ENCODE results near the gene RNF39.

The RNF39 gene

GRCh38 chr6:30093951-30094661, 18.5 kb upstream of the RNF39 start:
- no peak for DNase-seq

GRCh38 chr6:30092852-30093543, 17.4 kb upstream of the RNF39 start:
- no peak for DNase-seq

GRCh38 chr6:30091577-30092381, 16.2 kb upstream of the RNF39 start:
- peak; percentile 66 for DNase-seq

GRCh38 chr6:30087876-30088275, 12.3 kb upstream of the RNF39 start:
- no peak for DNase-seq

DNA sequence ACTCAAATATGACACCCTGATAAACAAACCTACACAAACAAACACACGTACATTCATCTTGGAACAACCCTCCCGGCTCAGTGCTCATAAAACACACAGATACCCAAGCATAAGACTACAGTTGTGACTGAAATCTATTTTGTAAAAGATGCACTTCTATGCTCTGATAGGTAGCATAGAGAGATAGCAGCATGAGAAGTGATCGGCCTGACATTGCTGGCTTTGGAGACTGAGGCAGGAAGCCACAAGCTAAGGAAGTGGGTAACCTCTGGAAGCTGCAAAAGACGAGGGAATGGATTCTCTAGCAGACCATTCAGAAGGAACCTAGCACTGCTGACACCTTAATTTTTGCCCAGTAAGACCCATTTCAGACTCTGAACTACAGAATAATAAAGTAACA, 1.6 kb upstream of the RNF39 start:
- DNase-seq, result no peak

GRCh38 chr6:30075790-30076732, 492 bp upstream of the RNF39 start:
- DNase-seq, result no peak

DNA sequence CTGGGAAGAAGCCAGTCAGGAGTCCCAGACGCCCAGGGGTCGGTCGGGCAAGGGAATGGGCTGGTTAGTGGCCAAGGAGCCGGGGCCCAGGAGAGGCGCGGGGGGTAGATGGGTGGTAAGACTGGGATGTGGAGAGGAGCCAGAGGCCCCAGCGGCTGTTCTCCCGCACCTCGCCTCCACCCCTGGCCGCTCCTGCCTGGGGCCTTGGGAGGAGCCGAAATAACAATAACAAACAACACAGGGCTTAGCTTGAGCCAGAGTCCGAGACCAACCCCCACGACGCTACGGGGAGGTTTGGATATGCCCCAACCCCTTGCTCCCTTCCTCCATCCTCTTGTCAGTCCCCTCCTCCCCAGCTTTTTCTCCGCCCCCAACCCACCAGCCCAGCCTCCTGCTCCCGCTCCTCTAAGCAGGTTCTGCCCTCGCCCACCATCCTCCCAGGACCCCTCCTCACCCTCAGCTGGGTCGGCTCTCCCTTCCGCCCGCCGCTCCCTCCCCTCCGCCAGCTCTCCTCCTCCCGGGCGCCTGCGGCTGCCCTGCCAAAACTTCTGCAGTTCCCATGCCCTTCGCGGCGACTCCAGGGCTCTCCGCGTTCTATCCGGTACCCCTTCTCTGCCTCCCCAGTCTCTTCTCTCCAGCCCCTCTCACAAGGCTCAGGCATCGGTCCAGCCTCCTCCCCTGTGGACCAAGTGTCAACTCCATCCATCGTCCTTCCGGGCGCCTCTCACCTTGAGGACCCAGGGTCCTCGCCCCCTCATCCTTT, 1.1 kb downstream of the RNF39 start:
- no peak for DNase-seq

DNA sequence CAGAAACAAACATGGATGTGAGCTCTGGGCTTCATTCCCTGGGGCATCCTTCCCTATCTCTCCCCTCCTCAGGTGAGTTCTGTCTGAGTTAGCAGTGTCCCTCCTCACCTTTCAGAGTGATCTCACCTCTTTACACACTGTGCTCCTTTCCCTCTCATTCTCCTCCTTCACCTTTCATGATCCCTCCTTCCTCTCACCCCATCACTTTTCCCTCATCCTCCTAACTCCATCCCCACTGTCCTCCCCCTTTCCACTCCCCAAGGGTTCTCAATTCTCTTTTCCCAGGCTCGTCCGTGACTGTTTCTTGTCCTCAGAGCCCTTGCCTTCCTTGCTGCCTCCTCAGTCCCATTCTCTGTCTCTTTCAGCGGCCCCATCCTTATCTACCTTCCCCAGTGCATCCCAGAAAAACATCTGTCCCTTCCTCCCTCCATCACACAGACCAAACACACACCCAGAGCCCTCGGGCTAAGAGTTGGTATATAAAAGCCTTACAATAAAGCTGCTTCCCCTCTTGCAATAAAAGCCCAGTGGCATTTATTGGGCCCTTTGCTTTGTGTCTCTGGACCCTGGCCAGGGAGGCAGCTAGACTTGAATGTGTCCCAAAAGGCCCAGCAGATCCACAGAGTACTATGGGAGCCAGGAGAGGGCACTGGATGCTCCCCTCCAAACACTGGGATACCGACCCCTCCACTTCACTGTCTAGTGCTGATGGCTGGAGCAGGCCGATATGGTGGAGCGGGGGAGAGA, 1.9 kb downstream of the RNF39 start:
- DNase-seq, result no peak

DNA sequence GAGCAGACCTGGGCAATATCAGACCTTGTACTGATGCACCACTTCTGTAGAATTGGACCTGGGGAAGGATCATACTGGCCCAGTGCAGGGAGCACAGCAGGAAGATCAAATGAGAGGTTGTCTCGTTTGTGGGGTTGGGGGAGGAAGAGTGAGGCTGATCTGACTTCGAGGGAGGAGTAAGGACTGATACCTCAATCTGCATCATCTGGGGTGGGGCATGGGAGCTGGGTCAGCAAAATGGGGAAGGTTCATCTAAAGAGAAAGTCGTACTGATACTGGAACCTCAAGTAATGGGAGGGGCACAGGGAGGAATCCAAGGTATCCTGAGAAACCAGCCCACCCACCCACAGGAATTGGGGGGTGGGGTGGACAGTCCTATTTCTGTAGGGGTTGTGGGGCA, 3.7 kb downstream of the RNF39 start:
- no peak for DNase-seq

- peak; percentile 42 for DNase-seq
Measured at GRCh38 chr6:30071081-30071818, 4.3 kb downstream of the RNF39 start.

- DNase-seq, result no peak
Measured at GRCh38 chr6:30067460-30068139, 8.0 kb downstream of the RNF39 start.

GRCh38 chr6:30066577-30067459, 8.8 kb downstream of the RNF39 start, which contains the start of gene PPP1R11:
Gene PPP1R11, plus strand, starts transcription at chr6:30067198. Its CDS starts 213 bp downstream, at chr6:30067411.
- DNase-seq, result peak; percentile 99

DNA sequence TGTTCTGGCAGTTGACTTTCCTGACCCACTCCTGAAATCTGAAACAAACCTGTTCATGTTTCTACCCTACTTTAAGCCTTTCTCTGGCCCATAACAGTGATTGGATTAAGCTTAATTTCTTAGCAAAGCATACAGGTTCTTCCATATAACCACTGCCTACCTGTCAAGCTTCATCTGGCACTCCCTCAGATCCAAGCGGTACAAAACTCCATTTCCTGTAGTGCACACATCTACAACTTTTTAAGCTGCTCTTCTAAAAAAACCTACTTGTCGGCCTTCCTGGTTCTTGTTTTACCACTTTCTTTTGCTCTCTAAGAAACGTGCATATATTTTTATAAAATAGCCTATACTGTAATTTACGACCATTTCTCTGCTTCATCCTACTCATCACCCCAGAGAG, 9.5 kb downstream of the RNF39 start:
- DNase-seq, result no peak

DNA sequence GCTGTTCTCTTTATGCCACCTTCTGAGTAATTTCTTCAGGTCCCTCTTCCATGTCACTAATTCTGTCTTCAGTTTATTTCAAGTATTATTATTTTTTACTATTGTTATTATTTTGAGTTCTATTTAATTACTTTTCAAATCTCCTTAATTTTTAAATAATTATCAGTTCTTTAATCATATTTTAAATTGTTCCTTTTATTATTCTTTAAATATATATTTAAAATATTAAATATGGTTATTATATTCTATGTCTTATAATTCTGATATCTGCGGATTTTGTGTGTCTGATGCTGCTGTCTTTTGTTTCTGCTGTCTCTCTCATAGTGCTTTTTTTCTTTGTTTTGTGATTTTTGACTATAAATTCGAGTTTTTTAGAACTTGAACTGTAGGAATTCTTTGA, 12.3 kb downstream of the RNF39 start:
- no peak for DNase-seq

DNA sequence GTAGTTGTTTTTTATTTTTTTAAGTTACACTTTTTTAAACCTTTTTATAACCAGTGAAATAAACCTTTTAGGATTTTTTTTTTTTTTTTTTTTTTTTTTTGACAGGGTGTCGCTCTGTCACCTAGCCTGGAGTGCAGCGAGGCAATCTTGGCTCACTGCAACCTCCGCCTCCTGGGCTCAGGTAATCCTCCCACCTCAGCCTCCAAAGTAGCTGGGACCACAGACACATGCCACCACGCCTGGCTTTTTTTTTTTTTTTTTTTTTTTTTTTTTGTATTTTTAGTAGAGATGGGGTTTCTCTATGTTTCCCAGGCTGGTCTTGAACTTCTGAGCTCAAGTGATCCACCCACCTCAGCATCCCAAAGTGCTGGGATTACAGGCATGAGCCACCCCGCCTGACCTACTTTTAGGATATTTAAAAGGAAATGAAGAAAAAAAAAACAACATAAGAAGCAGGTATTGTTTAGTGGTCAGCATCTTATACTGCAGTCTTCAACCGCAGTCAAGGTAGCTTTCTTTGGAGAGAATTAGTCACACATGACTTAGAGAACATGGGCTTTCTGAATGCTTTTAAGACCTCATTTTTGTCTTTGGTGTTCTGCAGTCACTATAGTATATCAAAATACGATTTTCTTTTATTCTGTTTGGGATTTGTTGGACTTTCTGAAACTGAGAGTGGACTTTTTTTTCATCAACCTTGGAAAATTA, 12.9 kb downstream of the RNF39 start:
- no peak for DNase-seq

DNA sequence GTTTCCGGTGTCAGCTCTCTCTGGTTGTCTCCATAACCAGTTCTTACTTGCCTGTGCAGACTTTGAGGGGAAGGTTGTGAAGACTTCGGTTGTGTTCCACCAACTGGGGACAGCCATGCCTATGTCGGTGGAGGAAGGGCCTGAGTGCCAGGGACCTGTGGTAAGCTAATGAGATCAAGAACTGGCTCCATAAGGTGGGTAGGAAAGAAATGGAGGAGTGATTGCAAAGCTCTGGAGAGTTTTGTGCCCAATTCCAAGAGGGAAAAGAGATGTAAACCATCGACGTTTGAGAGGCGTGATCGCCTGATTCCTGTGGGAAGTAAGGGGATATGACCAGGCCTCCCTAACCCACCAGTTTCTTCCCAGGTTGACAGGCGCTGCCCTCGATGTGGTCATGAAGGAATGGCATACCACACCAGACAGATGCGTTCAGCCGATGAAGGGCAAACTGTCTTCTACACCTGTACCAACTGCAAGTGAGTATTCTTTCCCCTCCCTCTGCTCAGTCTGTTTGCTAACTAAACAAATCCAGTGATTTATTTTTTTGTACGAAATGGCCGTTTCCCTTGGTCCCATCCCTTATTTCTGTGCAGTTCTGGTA, 13.6 kb downstream of the RNF39 start:
- DNase-seq, result peak; percentile 34

- peak; percentile 97 for DNase-seq
Measured at GRCh38 chr6:30061092-30061857, 14.3 kb downstream of the RNF39 start, which contains the start of gene POLR1H. Gene POLR1H, plus strand, starts transcription at chr6:30061265. Its CDS starts 260 bp downstream, at chr6:30061525.
